ENCODE data around the gene CLMP.
"Not testable (repeated sequence)": the region's sequence is repeated elsewhere in the genome, so short reads cannot be mapped to it uniquely, and the experiment has no call there.

CLMP gene

GRCh38 chr11:123100379-123101085 lies 94.5 kb downstream of the CLMP start:
- Mint-ChIP-seq H3K27me3 (ENCODE audit: low read depth) (no peaks in the 10 kb centered on the region), H3K9me3 (no peaks in the 10 kb centered on the region), H3K27ac (peak overlapping the region; percentile 1), H3K4me3 (no peak overlapping the region), H3K4me1 (ENCODE audit: low read depth) (peaks cover 16% of the 10 kb centered on the region), H3K36me3 (ENCODE audit: low read depth) (no peaks in the 10 kb centered on the region)
- DNase-seq (ENCODE audit: low spot score): no peak

- Mint-ChIP-seq H3K4me1 (ENCODE audit: low read depth) (peaks cover 13% of the 10 kb centered on the region), H3K4me3 (no peak overlapping the region), H3K27ac (no peak overlapping the region), H3K36me3 (ENCODE audit: low read depth) (no peaks in the 10 kb centered on the region), H3K9me3 (no peaks in the 10 kb centered on the region), H3K27me3 (ENCODE audit: low read depth) (no peaks in the 10 kb centered on the region)
- DNase-seq (ENCODE audit: low spot score): no peak
Observed at GRCh38 chr11:123098990-123099389, 96.1 kb downstream of the CLMP start.

- Mint-ChIP-seq H3K4me3 (no peak overlapping the region), H3K4me1 (ENCODE audit: low read depth) (peaks cover 3% of the 10 kb centered on the region), H3K27me3 (ENCODE audit: low read depth) (no peaks in the 10 kb centered on the region), H3K9me3 (no peaks in the 10 kb centered on the region), H3K27ac (no peak overlapping the region), H3K36me3 (ENCODE audit: low read depth) (no peaks in the 10 kb centered on the region)
- no peak for DNase-seq (ENCODE audit: low spot score)
Observed at GRCh38 chr11:123093739-123094138, 101.3 kb downstream of the CLMP start.

- Mint-ChIP-seq H3K36me3 (ENCODE audit: low read depth) (no peaks in the 10 kb centered on the region), H3K27ac (peak overlapping the region; percentile 1), H3K9me3 (no peaks in the 10 kb centered on the region), H3K4me3 (no peak overlapping the region), H3K4me1 (ENCODE audit: low read depth) (peaks cover 13% of the 10 kb centered on the region), H3K27me3 (ENCODE audit: low read depth) (no peaks in the 10 kb centered on the region)
- DNase-seq (ENCODE audit: low spot score): no peak
Observed at GRCh38 chr11:123091506-123091905, 103.5 kb downstream of the CLMP start.

GRCh38 chr11:123090168-123090567 lies 104.9 kb downstream of the CLMP start:
- not testable (repeated sequence) for H3K27ac Mint-ChIP-seq; H3K9me3 Mint-ChIP-seq; H3K27me3 Mint-ChIP-seq (ENCODE audit: low read depth); H3K36me3 Mint-ChIP-seq (ENCODE audit: low read depth); DNase-seq (ENCODE audit: low spot score); H3K4me3 Mint-ChIP-seq
- peaks cover 24% of the 10 kb centered on the region for H3K4me1 Mint-ChIP-seq (ENCODE audit: low read depth)

GRCh38 chr11:123088896-123089295 lies 106.2 kb downstream of the CLMP start:
- H3K27me3 Mint-ChIP-seq (ENCODE audit: low read depth); DNase-seq (ENCODE audit: low spot score); H3K4me3 Mint-ChIP-seq; H3K9me3 Mint-ChIP-seq; H3K36me3 Mint-ChIP-seq (ENCODE audit: low read depth); H3K27ac Mint-ChIP-seq: not testable (repeated sequence)
- H3K4me1 Mint-ChIP-seq (ENCODE audit: low read depth): peaks cover 31% of the 10 kb centered on the region

GRCh38 chr11:123087657-123088056 lies 107.4 kb downstream of the CLMP start:
- H3K9me3 Mint-ChIP-seq; H3K36me3 Mint-ChIP-seq (ENCODE audit: low read depth); H3K27me3 Mint-ChIP-seq (ENCODE audit: low read depth): not testable (repeated sequence)
- DNase-seq (ENCODE audit: low spot score): peak; percentile 29
- H3K27ac Mint-ChIP-seq: peak overlapping the region; percentile 91
- H3K4me3 Mint-ChIP-seq: peak overlapping the region; percentile 62
- peaks cover 43% of the 10 kb centered on the region for H3K4me1 Mint-ChIP-seq (ENCODE audit: low read depth)

- Mint-ChIP-seq H3K27ac (peak overlapping the region; percentile 91), H3K4me3 (peak overlapping the region; percentile 52), H3K4me1 (ENCODE audit: low read depth) (peaks cover 48% of the 10 kb centered on the region), H3K27me3 (ENCODE audit: low read depth) (no peaks in the 10 kb centered on the region), H3K9me3 (no peaks in the 10 kb centered on the region), H3K36me3 (ENCODE audit: low read depth) (peaks cover 7% of the 10 kb centered on the region)
- DNase-seq (ENCODE audit: low spot score): no peak
Observed at GRCh38 chr11:123086305-123086704, 108.7 kb downstream of the CLMP start.

GRCh38 chr11:123085497-123085896 lies 109.6 kb downstream of the CLMP start:
- no peaks in the 10 kb centered on the region for H3K27me3 Mint-ChIP-seq (ENCODE audit: low read depth)
- H3K4me3 Mint-ChIP-seq: no peak overlapping the region
- DNase-seq (ENCODE audit: low spot score): no peak
- H3K27ac Mint-ChIP-seq: no peak overlapping the region
- H3K36me3 Mint-ChIP-seq (ENCODE audit: low read depth): peaks cover 7% of the 10 kb centered on the region
- H3K4me1 Mint-ChIP-seq (ENCODE audit: low read depth): peaks cover 46% of the 10 kb centered on the region
- no peaks in the 10 kb centered on the region for H3K9me3 Mint-ChIP-seq

GRCh38 chr11:123084454-123084853 lies 110.6 kb downstream of the CLMP start:
- peak overlapping the region; percentile 15 for H3K27ac Mint-ChIP-seq
- peaks cover 49% of the 10 kb centered on the region for H3K4me1 Mint-ChIP-seq (ENCODE audit: low read depth)
- H3K4me3 Mint-ChIP-seq: no peak overlapping the region
- no peak for DNase-seq (ENCODE audit: low spot score)
- no peaks in the 10 kb centered on the region for H3K9me3 Mint-ChIP-seq
- H3K36me3 Mint-ChIP-seq (ENCODE audit: low read depth): peaks cover 7% of the 10 kb centered on the region
- H3K27me3 Mint-ChIP-seq (ENCODE audit: low read depth): no peaks in the 10 kb centered on the region

- peak overlapping the region; percentile 85 for H3K27ac Mint-ChIP-seq
- peak overlapping the region; percentile 76 for H3K4me3 Mint-ChIP-seq
- H3K4me1 Mint-ChIP-seq (ENCODE audit: low read depth): peaks cover 48% of the 10 kb centered on the region
- no peaks in the 10 kb centered on the region for H3K9me3 Mint-ChIP-seq
- DNase-seq (ENCODE audit: low spot score): peak; percentile 68
- no peaks in the 10 kb centered on the region for H3K27me3 Mint-ChIP-seq (ENCODE audit: low read depth)
- peaks cover 7% of the 10 kb centered on the region for H3K36me3 Mint-ChIP-seq (ENCODE audit: low read depth)
Observed at GRCh38 chr11:123083623-123084029, 111.4 kb downstream of the CLMP start.

GRCh38 chr11:123082977-123083376 lies 112.1 kb downstream of the CLMP start:
- Mint-ChIP-seq H3K4me1 (ENCODE audit: low read depth) (peaks cover 44% of the 10 kb centered on the region), H3K36me3 (ENCODE audit: low read depth) (peaks cover 7% of the 10 kb centered on the region), H3K4me3 (peak overlapping the region; percentile 76), H3K27ac (peak overlapping the region; percentile 83), H3K9me3 (no peaks in the 10 kb centered on the region), H3K27me3 (ENCODE audit: low read depth) (no peaks in the 10 kb centered on the region)
- no peak for DNase-seq (ENCODE audit: low spot score)

- Mint-ChIP-seq H3K9me3 (no peaks in the 10 kb centered on the region), H3K27me3 (ENCODE audit: low read depth) (no peaks in the 10 kb centered on the region), H3K4me1 (ENCODE audit: low read depth) (peaks cover 30% of the 10 kb centered on the region), H3K4me3 (no peak overlapping the region), H3K27ac (peak overlapping the region; percentile 4), H3K36me3 (ENCODE audit: low read depth) (peaks cover 7% of the 10 kb centered on the region)
- no peak for DNase-seq (ENCODE audit: low spot score)
Observed at GRCh38 chr11:123080015-123080414, 115.0 kb downstream of the CLMP start.

GRCh38 chr11:123076484-123076883 lies 118.6 kb downstream of the CLMP start:
- Mint-ChIP-seq H3K4me1 (ENCODE audit: low read depth) (peaks cover 26% of the 10 kb centered on the region), H3K27ac (no peak overlapping the region), H3K9me3 (no peaks in the 10 kb centered on the region), H3K4me3 (no peak overlapping the region), H3K36me3 (ENCODE audit: low read depth) (peaks cover 6% of the 10 kb centered on the region), H3K27me3 (ENCODE audit: low read depth) (no peaks in the 10 kb centered on the region)
- DNase-seq (ENCODE audit: low spot score): no peak

Measured in T-helper 2 cell treated with Interferon-gamma antibody and Interleukin-4, amounts not matched to agents 5 μg/mL and 100 μg/mL, for 36 hours (primary cell).